OCI-LY3 (cell line): ENCODE results near the gene DPF3.

Experiments used
- H2AFZ ChIP-seq: fragments of 200-600, 300-600 bp; shearing (Covaris generic); 2 replicates; pipeline ENCODE4 v1.6.0; 2014; ENCODE audit warnings: antibody characterized with exemption, low read depth, low read length
- H3K27ac ChIP-seq: fragments of 200-600, 300-600 bp; sonication (generic); 2 replicates; pipeline ENCODE4 v1.5.1; 2014; ENCODE audit warnings: mild to moderate bottlenecking, low read length, moderate library complexity, mixed read lengths
- H3K27me3 ChIP-seq: fragments of 200-600, 300-600 bp; sonication (generic); 2 replicates; pipeline ENCODE4 v1.6.1; 2014; ENCODE audit warnings: low read depth, low read length, mixed read lengths
- H3K36me3 ChIP-seq: fragments of 200-600, 300-600 bp; sonication (generic); replicated peaks from 2 replicates; pipeline ENCODE3; 2014; ENCODE audit warnings: low read depth, low read length, mixed read lengths
- H3K4me1 ChIP-seq: fragments of 300-600, 200-600 bp; sonication (generic); 2 replicates; pipeline ENCODE4 v1.6.1; 2014; ENCODE audit warnings: low read length, mixed read lengths
- H3K4me2 ChIP-seq: fragments of 200-600, 300-600 bp; sonication (generic); 2 replicates; pipeline ENCODE4 v1.6.1; 2014; ENCODE audit warnings: low read length, mixed read lengths
- H3K4me3 ChIP-seq: fragments of 300-600, 200-600 bp; sonication (generic); 2 replicates; pipeline ENCODE4 v1.5.1; 2014; ENCODE audit warnings: antibody characterized with exemption, mild to moderate bottlenecking, low read length, moderate library complexity
- H3K79me2 ChIP-seq: fragments of 300-600, 200-600 bp; shearing (Covaris generic); 2 replicates; pipeline ENCODE4 v1.6.1; 2014; ENCODE audit warnings: mild to moderate bottlenecking, low read length, mixed read lengths
- H3K9ac ChIP-seq: fragments of 300-600, 200-600 bp; shearing (Covaris generic); 2 replicates; pipeline ENCODE4 v1.6.0; 2014; ENCODE audit warnings: mild to moderate bottlenecking, low read length, moderate library complexity
- H3K9me3 ChIP-seq: fragments of 200-600, 300-600 bp; shearing (Covaris generic); 2 replicates; pipeline ENCODE4 v1.6.1; 2014; ENCODE audit warnings: low read length, mixed read lengths; ENCODE audit not compliant: insufficient read depth
- H4K20me1 ChIP-seq: fragments of 200-600, 300-600 bp; sonication (generic); 2 replicates; pipeline ENCODE4 v1.6.1; 2016; ENCODE audit warnings: low read length, mixed read lengths; ENCODE audit not compliant: insufficient read depth
- CTCF ChIP-seq: fragments of 200-600, 300-600 bp; sonication (generic); IDR thresholded peaks from 2 replicates; pipeline ENCODE4 v1.5.1; 2014; ENCODE audit warnings: antibody characterized with exemption, low read length, low read depth
- EZH2phosphoT487 ChIP-seq: fragments of 200-600 bp; shearing (Covaris generic); IDR thresholded peaks from 2 replicates; pipeline ENCODE4 v1.6.1; 2018; ENCODE audit warnings: antibody characterized with exemption, mixed run types, low read depth

DPF3 gene

GRCh38 chr14:72850360-72850759 lies 43.5 kb downstream of the DPF3 start:
- Histone ChIP-seq H3K27me3 (no peaks in the 10 kb centered on the region), H3K4me3 (no peak overlapping the region), H3K4me2 (no peak overlapping the region), H3K9ac (no peak overlapping the region), H3K4me1 (no peaks in the 10 kb centered on the region), H3K27ac (no peak overlapping the region), H4K20me1 (no peaks in the 10 kb centered on the region), H3K79me2 (peaks cover 29% of the 10 kb centered on the region), H3K9me3 (no peaks in the 10 kb centered on the region), H2AFZ (no peak overlapping the region), H3K36me3 (peaks cover 4% of the 10 kb centered on the region)
- TF ChIP-seq EZH2phosphoT487, result no peak
- no peak for TF ChIP-seq CTCF

- H3K27me3 ChIP-seq, result no peaks in the 10 kb centered on the region
- H3K79me2 ChIP-seq, result peaks cover 24% of the 10 kb centered on the region
- H3K36me3 ChIP-seq, result peaks cover 10% of the 10 kb centered on the region
- H3K27ac ChIP-seq, result no peak overlapping the region
- TF ChIP-seq CTCF, result no peak
- TF ChIP-seq EZH2phosphoT487, result no peak
- H3K9ac ChIP-seq, result no peak overlapping the region
- no peak overlapping the region for H2AFZ ChIP-seq
- H3K4me1 ChIP-seq, result no peaks in the 10 kb centered on the region
- no peak overlapping the region for H3K4me2 ChIP-seq
- H4K20me1 ChIP-seq, result no peaks in the 10 kb centered on the region
- H3K9me3 ChIP-seq, result no peaks in the 10 kb centered on the region
- no peak overlapping the region for H3K4me3 ChIP-seq
Observed at GRCh38 chr14:72849222-72849621, 44.7 kb downstream of the DPF3 start.

GRCh38 chr14:72847721-72848120 lies 46.2 kb downstream of the DPF3 start:
- Histone ChIP-seq H3K4me1 (peaks cover 14% of the 10 kb centered on the region), H4K20me1 (no peaks in the 10 kb centered on the region), H2AFZ (no peak overlapping the region), H3K27ac (no peak overlapping the region), H3K79me2 (peaks cover 21% of the 10 kb centered on the region), H3K4me2 (no peak overlapping the region), H3K27me3 (no peaks in the 10 kb centered on the region), H3K9ac (no peak overlapping the region), H3K9me3 (no peaks in the 10 kb centered on the region), H3K4me3 (no peak overlapping the region), H3K36me3 (peaks cover 10% of the 10 kb centered on the region)
- TF ChIP-seq CTCF, result no peak
- TF ChIP-seq EZH2phosphoT487, result no peak

GRCh38 chr14:72845683-72846082 lies 48.2 kb downstream of the DPF3 start:
- H3K79me2 ChIP-seq, result peaks cover 27% of the 10 kb centered on the region
- H2AFZ ChIP-seq, result no peak overlapping the region
- no peaks in the 10 kb centered on the region for H3K27me3 ChIP-seq
- no peaks in the 10 kb centered on the region for H4K20me1 ChIP-seq
- H3K27ac ChIP-seq, result no peak overlapping the region
- H3K4me1 ChIP-seq, result peaks cover 22% of the 10 kb centered on the region
- TF ChIP-seq CTCF (no peak), EZH2phosphoT487 (no peak)
- H3K9ac ChIP-seq, result no peak overlapping the region
- no peak overlapping the region for H3K4me2 ChIP-seq
- no peaks in the 10 kb centered on the region for H3K9me3 ChIP-seq
- H3K4me3 ChIP-seq, result no peak overlapping the region
- peaks cover 10% of the 10 kb centered on the region for H3K36me3 ChIP-seq
